B cell (primary cell): ENCODE data around the gene WDR35.

Source experiments
- CTCF ChIP-seq: fragments of 200-600 bp; IDR thresholded peaks from one replicate; pipeline ENCODE4 v1.8.0; 2022; ENCODE audit warnings: antibody characterized with exemption, mild to moderate bottlenecking
- EZH2 ChIP-seq: IDR thresholded peaks from 2 replicates; pipeline ENCODE4 v1.6.1; 2012; ENCODE audit warnings: borderline replicate concordance, low read depth, mild to moderate bottlenecking, moderate library complexity, low read length; ENCODE audit not compliant: insufficient read depth, poor library complexity, severe bottlenecking

- TF ChIP-seq CTCF (no peak), EZH2 (no peak)
These were observed 77.9 kb downstream of the WDR35 start for GRCh38 chr2:19911808-19912509.
